K562 (cell line): Measurements from ENCODE around the gene HOXB5. TPM values are rescaled to one million over a fixed set of nuclear protein-coding genes. Genes with fewer than 3 reads are reported as not detected.

Source experiments
- E2F4 ChIP-seq: sonication (generic); formaldehyde crosslinking; IDR thresholded peaks from 2 replicates; pipeline ENCODE4 v1.8.0; 2022; ENCODE audit warnings: mild to moderate bottlenecking, low read depth, missing genetic modification reagents
- ETV5 ChIP-seq: sonication (generic); formaldehyde crosslinking; IDR thresholded peaks from 2 replicates; pipeline ENCODE4 v1.4.0; 2020; ENCODE audit warnings: low read depth, mild to moderate bottlenecking, missing genetic modification reagents
- FOXA1 ChIP-seq: fragments of 450-650 bp; IDR thresholded peaks from 2 replicates; pipeline ENCODE4 v1.6.1; 2016; ENCODE audit warnings: mild to moderate bottlenecking, borderline replicate concordance
- HEY1 ChIP-seq: fragments of 250-450 bp; sonication (Bioruptor Pico); IDR thresholded peaks from 2 replicates; pipeline ENCODE4 v1.5.0; 2020; ENCODE audit warnings: mild to moderate bottlenecking, moderate library complexity, borderline replicate concordance
- HMG20A ChIP-seq: fragments of 450-650 bp; formaldehyde crosslinking; conservative IDR thresholded peaks from 2 replicates; pipeline ENCODE4 v1.4.0; 2020; ENCODE audit warnings: mild to moderate bottlenecking, mixed read lengths
- KLF16 ChIP-seq: IDR thresholded peaks from 2 replicates; pipeline ENCODE4 v1.6.1; 2016; ENCODE audit warnings: antibody characterized with exemption
- LARP7 ChIP-seq: fragments of 450-650 bp; IDR thresholded peaks from 2 replicates; pipeline ENCODE4 v1.6.1; 2016
- MEF2D ChIP-seq: conservative IDR thresholded peaks from 2 replicates; pipeline ENCODE4 v1.6.1; 2016; ENCODE audit warnings: low read depth, missing genetic modification characterization, missing compliant biosample characterization
- PHTF2 ChIP-seq: fragments of 250-450 bp; sonication (Bioruptor Pico); IDR thresholded peaks from 2 replicates; pipeline ENCODE4 v1.5.0; 2021; ENCODE audit warnings: mild to moderate bottlenecking
- SFPQ ChIP-seq: fragments of 200-400 bp; formaldehyde crosslinking; IDR thresholded peaks from 2 replicates; pipeline ENCODE4 v1.6.1; 2017; ENCODE audit warnings: mild to moderate bottlenecking, low read depth, low read length, moderate library complexity
- TAL1 ChIP-seq: fragments of 450-650 bp; IDR thresholded peaks from 2 replicates; pipeline ENCODE4 v1.6.1; 2016; ENCODE audit warnings: mild to moderate bottlenecking
- THRAP3 ChIP-seq: fragments of 450-650 bp; IDR thresholded peaks from 2 replicates; pipeline ENCODE4 v1.6.1; 2016; ENCODE audit warnings: mild to moderate bottlenecking, inconsistent platforms, borderline replicate concordance
- ZNF280A ChIP-seq: fragments of 450-650 bp; IDR thresholded peaks from 2 replicates; pipeline ENCODE4 v1.6.1; 2018; ENCODE audit warnings: mild to moderate bottlenecking, low read depth; ENCODE audit not compliant: partially characterized antibody
- ZNF444 ChIP-seq: fragments of 250-450 bp; sonication (Bioruptor Pico); IDR thresholded peaks from 2 replicates; pipeline ENCODE4 v1.4.0; 2020; ENCODE audit warnings: mild to moderate bottlenecking, moderate library complexity
- ZSCAN32 ChIP-seq: fragments of 450-650 bp; formaldehyde crosslinking; IDR thresholded peaks from 2 replicates; pipeline ENCODE4 v1.4.0; 2020; ENCODE audit warnings: mild to moderate bottlenecking, moderate library complexity
- polyA plus RNA-seq, 8 experiments: library from polyadenylated mRNA; depleted of rRNA in 4 of 8; stranded (reverse) in 5 of 8; unstranded in 3 of 8; fragments of >200 nt; fragmentation: Nextera tagmentation in 2 of 8; fragmentation: Illumina TruSeq in 1 of 8; extraction: Ambion mirVana in 2 of 8; extraction: Trizol in 1 of 8; gene quantifications; 2 replicates each; pipeline versions ENCODE4 v1.2.1 to v1.2.3, GENCODE V29; 2011 to 2014; ENCODE audit warnings: inconsistent platforms in 1 of 8, missing spikeins in 1 of 8
- total RNA-seq, 7 experiments: library from RNA; depleted of rRNA in 6 of 7; stranded (reverse); fragments of >200 nt in 6 of 7; fragmentation: Illumina TruSeq in 2 of 7; extraction: Trizol in 2 of 7; gene quantifications; 2 replicates each; pipeline versions ENCODE4 v1.2.1 to v1.2.3, GENCODE V29; 2011 to 2021; ENCODE audit warnings: low replicate concordance in 1 of 7
- TF ChIP-seq, protein P1 (sequence below): sonication (generic); formaldehyde crosslinking; IDR thresholded peaks from 2 replicates; pipeline ENCODE4 v1.8.1; 2023; ENCODE audit warnings: missing genetic modification reagents, mild to moderate bottlenecking, borderline replicate concordance
- TF ChIP-seq, protein P2 (sequence below): sonication (generic); IDR thresholded peaks from 2 replicates; pipeline ENCODE4 v1.6.1; 2016

Gene HOXB5
- total and polyA plus RNA-seq, 9 of the 15 experiments (the other 6 are each of a cell fraction or from before 2014, with no cell fraction given): 0.24 to 2.7 (median 0.65) TPM

GRCh38 chr17:48630925-48631692 is 37.5 kb upstream of the HOXB5 start (continued):
- TF ChIP-seq THRAP3: no peak
- TF ChIP-seq, protein P1, sequence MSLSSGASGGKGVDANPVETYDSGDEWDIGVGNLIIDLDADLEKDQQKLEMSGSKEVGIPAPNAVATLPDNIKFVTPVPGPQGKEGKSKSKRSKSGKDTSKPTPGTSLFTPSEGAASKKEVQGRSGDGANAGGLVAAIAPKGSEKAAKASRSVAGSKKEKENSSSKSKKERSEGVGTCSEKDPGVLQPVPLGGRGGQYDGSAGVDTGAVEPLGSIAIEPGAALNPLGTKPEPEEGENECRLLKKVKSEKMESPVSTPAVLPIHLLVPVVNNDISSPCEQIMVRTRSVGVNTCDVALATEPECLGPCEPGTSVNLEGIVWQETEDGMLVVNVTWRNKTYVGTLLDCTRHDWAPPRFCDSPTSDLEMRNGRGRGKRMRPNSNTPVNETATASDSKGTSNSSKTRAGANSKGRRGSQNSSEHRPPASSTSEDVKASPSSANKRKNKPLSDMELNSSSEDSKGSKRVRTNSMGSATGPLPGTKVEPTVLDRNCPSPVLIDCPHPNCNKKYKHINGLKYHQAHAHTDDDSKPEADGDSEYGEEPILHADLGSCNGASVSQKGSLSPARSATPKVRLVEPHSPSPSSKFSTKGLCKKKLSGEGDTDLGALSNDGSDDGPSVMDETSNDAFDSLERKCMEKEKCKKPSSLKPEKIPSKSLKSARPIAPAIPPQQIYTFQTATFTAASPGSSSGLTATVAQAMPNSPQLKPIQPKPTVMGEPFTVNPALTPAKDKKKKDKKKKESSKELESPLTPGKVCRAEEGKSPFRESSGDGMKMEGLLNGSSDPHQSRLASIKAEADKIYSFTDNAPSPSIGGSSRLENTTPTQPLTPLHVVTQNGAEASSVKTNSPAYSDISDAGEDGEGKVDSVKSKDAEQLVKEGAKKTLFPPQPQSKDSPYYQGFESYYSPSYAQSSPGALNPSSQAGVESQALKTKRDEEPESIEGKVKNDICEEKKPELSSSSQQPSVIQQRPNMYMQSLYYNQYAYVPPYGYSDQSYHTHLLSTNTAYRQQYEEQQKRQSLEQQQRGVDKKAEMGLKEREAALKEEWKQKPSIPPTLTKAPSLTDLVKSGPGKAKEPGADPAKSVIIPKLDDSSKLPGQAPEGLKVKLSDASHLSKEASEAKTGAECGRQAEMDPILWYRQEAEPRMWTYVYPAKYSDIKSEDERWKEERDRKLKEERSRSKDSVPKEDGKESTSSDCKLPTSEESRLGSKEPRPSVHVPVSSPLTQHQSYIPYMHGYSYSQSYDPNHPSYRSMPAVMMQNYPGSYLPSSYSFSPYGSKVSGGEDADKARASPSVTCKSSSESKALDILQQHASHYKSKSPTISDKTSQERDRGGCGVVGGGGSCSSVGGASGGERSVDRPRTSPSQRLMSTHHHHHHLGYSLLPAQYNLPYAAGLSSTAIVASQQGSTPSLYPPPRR (CRISPR knock-in tag): no peak
- TF ChIP-seq MEF2D: no peak
- no peak for TF ChIP-seq SFPQ
- TF ChIP-seq ETV5: no peak
- no peak for TF ChIP-seq FOXA1
- no peak for TF ChIP-seq HMG20A (CRISPR knock-in tag)
- TF ChIP-seq E2F4 (CRISPR knock-in tag): no peak
- TF ChIP-seq TAL1: peak; percentile 68
- TF ChIP-seq, protein P2, sequence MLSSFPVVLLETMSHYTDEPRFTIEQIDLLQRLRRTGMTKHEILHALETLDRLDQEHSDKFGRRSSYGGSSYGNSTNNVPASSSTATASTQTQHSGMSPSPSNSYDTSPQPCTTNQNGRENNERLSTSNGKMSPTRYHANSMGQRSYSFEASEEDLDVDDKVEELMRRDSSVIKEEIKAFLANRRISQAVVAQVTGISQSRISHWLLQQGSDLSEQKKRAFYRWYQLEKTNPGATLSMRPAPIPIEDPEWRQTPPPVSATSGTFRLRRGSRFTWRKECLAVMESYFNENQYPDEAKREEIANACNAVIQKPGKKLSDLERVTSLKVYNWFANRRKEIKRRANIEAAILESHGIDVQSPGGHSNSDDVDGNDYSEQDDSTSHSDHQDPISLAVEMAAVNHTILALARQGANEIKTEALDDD: 0 out of 2 replicates have a peak, but pooled peaks have one; percentile 54
- TF ChIP-seq LARP7: no peak
- TF ChIP-seq ZNF444 (CRISPR knock-in tag): no peak
- no peak for TF ChIP-seq ZSCAN32 (CRISPR knock-in tag)
- TF ChIP-seq ZNF280A: no peak
- TF ChIP-seq KLF16: no peak
- no peak for TF ChIP-seq PHTF2 (CRISPR knock-in tag)
- TF ChIP-seq HEY1 (CRISPR knock-in tag): no peak
